Measurements from ENCODE around the gene CXCL6.

GRCh38 chr4:73788411-73788810 is 48.1 kb upstream of the CXCL6 start:
- no peak for TF ChIP-seq CTCF (conservative IDR thresholded peaks at IDR 0.05; ENCODE audit: low read length)
- TF ChIP-seq EZH2phosphoT487 (IDR thresholded peaks at IDR 0.05; ENCODE audit: borderline replicate concordance), result no peak
